Measurements from ENCODE around the gene ACSL1.

DNA sequence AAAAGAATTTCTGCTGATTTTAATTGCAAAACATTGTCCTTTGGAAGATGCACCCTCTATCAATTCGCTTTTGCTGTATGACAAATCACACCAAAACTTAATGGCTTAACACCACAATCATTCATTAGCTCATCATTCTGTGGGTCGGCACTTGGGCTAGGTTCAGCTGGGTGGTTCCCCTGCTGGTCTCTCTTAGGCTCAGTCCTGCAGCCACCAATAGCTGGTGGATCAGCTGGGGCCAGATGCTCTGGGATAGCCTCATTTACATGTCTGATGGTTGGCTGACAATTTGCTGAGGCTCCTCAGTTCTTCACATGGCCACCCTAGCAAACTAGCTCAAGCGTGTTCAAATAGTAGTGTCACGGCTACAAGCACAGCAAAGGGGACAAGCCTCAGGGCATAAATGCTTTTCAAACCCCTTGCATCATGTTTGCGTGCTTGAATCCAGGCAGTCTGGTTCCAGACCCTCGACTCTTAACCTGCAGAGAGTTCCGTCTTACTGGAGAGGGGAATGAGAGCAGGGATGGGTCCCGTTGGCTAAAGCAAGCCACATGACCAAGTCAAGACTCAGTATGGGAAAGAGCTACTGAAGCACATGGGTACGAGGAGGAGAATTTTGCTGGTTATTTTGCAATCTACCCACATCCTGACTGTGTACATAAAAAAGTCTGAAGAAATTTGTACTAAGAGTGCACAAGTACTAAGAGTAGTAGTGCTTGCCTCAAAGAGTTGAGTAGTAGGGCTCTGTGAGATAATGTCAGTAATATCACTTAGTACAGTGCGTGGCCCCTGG, 7.5 kb upstream of the ACSL1 start:
- TF ChIP-seq TP53 (CRISPR knock-in tag; IDR thresholded peaks at IDR 0.05) (no peak), FOXS1 (CRISPR knock-in tag; IDR thresholded peaks at IDR 0.05) (no peak), CBX2 (IDR thresholded peaks at IDR 0.05; ENCODE audit: borderline replicate concordance, low read depth) (no peak), RFX5 (IDR thresholded peaks at IDR 0.05) (no peak), NR3C1 (IDR thresholded peaks at IDR 0.05) (no peak), CHD4 (IDR thresholded peaks at IDR 0.05; ENCODE audit: borderline replicate concordance) (no peak)
- TF ChIP-seq, protein P1, sequence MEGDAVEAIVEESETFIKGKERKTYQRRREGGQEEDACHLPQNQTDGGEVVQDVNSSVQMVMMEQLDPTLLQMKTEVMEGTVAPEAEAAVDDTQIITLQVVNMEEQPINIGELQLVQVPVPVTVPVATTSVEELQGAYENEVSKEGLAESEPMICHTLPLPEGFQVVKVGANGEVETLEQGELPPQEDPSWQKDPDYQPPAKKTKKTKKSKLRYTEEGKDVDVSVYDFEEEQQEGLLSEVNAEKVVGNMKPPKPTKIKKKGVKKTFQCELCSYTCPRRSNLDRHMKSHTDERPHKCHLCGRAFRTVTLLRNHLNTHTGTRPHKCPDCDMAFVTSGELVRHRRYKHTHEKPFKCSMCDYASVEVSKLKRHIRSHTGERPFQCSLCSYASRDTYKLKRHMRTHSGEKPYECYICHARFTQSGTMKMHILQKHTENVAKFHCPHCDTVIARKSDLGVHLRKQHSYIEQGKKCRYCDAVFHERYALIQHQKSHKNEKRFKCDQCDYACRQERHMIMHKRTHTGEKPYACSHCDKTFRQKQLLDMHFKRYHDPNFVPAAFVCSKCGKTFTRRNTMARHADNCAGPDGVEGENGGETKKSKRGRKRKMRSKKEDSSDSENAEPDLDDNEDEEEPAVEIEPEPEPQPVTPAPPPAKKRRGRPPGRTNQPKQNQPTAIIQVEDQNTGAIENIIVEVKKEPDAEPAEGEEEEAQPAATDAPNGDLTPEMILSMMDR (IDR thresholded peaks at IDR 0.05): no peak
- TF ChIP-seq, protein P2, sequence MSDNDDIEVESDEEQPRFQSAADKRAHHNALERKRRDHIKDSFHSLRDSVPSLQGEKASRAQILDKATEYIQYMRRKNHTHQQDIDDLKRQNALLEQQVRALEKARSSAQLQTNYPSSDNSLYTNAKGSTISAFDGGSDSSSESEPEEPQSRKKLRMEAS (IDR thresholded peaks at IDR 0.05): no peak
- TF ChIP-seq, protein P3, sequence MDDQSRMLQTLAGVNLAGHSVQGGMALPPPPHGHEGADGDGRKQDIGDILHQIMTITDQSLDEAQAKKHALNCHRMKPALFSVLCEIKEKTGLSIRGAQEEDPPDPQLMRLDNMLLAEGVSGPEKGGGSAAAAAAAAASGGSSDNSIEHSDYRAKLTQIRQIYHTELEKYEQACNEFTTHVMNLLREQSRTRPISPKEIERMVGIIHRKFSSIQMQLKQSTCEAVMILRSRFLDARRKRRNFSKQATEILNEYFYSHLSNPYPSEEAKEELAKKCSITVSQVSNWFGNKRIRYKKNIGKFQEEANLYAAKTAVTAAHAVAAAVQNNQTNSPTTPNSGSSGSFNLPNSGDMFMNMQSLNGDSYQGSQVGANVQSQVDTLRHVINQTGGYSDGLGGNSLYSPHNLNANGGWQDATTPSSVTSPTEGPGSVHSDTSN (IDR thresholded peaks at IDR 0.05): no peak

Data from A549 (cell line).